ENCODE data around the gene AKAP11.

- no peak for TF ChIP-seq CTCF (conservative IDR thresholded peaks at IDR 0.05 in 1 of 2, IDR thresholded peaks at IDR 0.05 in 1 of 2; ENCODE audit: extremely low read depth in 1 of 2, insufficient read depth in 1 of 2, low read depth in 1 of 2, low read length in 2 of 2)
- no peak for TF ChIP-seq EZH2 (IDR thresholded peaks at IDR 0.05; ENCODE audit: borderline replicate concordance, low read length)
These were observed 97.3 kb downstream of the AKAP11 start for GRCh38 chr13:42369071-42369797.

Data from mammary epithelial cell (primary cell).